ENCODE data around the gene FANCI.

The FANCI gene

DNA sequence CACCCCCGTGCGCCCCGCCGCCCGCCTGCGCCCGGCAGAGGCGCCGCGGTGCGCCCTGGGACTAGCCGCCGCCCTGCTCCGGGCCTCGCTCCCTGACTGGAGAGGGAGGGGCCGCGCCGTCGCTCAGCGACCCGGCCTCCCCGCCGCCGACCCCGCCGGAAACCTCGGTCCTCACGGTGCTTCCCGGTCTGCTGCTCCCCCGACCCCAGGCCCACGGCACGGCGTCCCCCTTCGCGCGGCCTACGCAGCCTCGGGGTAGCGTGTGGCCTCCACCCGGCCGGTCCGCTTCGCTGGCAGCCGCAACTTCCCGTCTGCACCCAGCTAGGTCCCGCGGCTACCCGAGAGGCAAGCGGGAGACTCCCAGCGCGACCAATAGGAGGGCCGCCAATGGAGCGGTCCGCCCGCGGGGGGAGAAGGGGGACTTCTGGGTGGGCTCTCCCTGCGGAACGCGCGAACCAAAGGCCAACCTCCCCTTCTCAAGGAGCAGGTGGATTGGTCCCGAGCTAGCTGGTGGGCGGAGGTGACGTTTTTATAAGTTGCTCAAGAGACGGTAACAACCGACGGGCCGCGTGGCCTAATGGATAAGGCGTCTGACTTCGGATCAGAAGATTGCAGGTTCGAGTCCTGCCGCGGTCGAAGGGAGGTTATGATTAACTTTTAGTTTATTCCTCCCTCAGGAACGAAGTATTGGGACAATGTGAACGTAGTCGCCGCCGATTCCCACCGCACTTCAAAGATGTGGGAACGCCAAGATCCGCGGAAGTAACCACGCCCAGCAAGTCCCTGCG, 90.9 kb downstream of the FANCI start, which contains the start of gene POLG:
Gene POLG (minus strand): TSS at position 315 of the 788 bp plus-strand sequence. CDS start 1,070 bp downstream, outside the sequence.
- peak; percentile 99 for DNase-seq

DNA sequence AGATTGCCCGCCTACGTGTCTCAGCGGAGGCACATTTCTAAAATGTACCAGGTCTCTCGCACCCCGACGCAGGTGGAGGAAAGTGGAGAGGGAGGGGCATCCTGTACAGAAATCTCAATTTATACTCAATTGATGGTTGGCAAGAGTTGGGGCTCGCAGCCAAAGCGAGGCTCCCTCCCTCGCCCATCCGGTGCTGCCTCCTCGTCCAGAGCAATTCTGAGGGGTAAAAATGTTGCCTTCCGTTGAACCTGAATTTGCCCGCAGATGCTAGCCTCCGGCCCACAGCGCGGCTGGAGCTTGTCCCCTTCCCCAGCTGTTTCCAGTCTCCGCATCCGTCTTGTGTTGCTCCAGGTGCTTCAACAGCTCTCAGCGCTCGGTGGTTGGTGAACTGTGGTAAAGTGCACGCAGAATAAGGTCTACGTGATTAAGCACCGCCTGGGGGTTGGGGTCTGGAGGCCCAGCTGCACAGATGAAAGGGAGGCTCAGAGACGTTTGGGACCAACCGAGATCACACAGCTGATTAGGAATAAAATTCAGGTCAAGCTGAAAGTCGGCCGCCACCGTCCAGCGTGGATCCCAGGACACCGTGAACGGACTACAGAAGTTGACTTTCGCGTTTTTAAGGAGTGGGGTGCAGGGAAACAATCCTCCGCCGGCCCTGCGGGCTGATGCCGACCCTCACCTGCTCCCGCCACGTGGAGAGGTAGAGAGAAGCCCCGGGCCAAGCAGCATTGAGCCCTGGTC, 91.7 kb downstream of the FANCI start:
- DNase-seq, result peak; percentile 80

DNA sequence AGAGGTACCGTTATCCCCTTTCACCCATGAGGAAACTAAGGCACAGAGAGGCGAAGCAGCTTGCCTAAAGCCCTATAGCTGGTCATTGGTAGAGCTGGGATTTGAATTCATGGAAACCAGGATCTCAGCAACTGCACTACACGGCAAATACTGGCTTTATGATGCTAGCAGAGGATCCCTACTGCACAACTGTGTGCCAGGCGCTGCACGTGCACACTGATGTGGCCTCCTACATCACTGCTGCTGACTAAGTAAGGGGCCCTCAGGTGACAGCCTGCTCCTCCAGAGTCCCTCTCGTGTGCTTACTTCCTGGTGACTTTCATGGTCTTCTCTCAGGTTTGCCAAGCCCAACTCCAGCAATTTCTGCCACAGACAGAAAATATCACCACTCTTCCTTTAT, 94.3 kb downstream of the FANCI start:
- DNase-seq, result no peak

DNA sequence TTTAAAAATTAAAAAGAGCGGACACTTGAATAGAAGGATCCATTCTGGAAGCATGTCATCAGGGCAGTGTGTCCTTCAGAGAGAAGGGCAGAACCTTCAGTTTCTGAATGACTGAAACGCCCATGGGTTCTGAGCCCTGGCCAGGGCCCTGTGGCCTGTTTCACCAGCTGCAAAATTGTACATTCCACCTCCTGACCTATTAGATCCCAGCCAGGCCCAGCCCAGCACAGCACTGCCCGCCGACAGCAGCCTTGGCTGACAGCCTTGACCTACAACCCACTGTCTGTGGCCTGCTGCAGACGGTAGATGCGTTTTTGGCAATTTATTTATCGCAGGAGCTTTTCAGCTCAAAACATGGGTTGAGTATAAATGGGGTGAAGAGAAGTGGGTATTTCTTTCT, 96.8 kb downstream of the FANCI start:
- no peak for DNase-seq

DNA sequence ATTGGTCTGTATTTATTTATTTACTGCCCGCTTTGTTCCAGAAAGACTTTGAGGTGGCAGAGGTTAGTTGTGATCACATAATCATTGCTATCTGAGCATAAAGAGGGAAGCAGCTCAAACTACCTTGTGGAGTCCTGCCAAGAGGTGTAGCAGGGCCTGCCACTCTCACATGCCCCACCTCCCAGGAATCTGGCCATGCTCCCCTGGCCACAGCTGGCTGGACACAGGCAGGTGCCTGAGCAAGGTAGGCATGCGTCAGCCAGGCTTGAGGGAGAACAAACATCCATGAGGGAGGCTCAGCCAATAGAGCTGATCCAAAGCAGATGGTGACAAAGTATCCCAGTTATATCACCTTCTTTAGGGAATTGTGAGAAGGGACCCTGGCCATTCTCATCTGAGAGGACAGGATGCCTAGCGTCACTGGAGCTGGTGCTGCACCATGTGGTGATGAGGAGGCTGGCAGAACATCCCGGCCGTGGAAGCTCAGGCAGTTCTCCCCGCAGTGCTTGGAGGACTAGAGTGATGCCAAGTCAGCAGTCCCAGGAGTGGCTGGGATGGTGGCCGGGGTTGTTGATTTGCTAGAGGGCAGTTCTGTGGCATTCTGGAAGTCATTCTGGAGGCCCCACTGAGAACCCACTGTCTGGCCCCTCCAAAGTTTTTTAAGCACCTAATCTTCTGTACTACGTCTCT, 97.7 kb downstream of the FANCI start:
- no peak for DNase-seq

GRCh38 chr15:89342840-89343239, 99.1 kb downstream of the FANCI start:
- no peak for DNase-seq

DNA sequence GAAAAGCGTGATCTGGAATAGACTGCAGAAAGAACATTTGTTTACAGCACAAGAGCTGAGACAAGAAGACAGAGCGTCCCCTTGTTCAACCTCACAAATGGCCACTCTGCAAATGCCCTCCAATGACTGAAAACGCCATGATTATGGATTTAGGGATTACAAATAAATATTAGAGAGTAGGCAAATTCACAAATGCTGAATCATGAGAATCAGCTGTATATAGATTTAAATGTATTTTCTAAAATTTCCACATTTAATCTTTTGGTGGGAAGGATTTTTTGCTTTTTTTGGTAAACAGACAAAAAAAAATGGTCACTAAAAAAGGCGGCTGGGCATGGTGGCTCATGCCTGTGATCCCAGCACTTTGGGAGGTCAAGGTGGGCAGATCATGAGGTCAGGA, 101.5 kb downstream of the FANCI start:
- no peak for DNase-seq

DNA sequence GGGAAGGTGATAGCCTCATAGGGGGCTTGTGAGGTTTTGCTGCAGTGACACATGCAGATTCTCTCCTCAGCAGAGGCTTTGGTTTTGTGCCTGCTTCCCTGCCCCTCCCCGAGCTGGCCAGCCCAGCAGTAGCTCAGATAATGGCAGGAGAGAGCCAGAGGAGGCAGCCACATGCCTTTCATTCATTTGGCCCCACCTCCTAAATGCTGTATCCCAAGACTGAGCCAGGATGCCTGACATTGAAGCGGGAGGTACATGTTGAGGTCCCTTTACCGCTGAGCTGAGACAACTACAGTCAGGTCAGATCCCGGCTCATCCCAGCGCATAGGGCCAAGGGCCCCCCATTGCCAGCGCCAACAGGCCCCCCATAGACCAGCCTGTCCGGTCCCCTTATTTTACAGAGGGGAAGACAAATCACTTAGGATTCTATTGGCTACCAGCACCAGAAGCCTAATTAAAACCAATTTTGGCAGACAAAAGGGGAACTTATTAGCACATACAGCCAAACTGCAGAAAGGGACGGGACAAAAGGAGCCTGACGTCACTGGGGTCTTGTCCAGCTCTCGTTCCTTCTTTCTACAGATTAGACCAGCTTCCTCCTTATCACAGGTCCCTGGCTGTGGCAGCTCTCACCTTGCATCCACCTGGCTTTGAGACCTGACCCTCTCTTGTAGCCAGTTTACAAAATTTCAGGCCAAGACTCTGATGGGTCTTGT, 102.9 kb downstream of the FANCI start:
- no peak for DNase-seq

DNA sequence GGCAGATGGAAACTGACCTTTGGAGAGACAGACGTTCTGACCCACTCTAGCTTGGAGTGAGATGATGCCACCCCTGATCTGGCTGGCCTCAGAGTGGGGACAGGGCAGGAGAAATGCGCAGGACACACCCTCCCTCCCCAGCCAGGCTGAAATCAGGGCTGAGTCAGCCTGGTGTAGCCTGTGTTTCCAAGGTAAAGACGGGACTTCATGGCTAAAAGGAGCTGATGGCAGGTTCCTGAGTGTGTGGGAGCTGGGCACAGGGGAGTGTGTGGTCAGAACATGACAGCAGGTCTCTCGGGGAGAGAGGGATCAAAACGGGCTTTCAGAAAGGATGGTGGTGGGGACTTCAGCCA, 105.4 kb downstream of the FANCI start:
- no peak for DNase-seq

DNA sequence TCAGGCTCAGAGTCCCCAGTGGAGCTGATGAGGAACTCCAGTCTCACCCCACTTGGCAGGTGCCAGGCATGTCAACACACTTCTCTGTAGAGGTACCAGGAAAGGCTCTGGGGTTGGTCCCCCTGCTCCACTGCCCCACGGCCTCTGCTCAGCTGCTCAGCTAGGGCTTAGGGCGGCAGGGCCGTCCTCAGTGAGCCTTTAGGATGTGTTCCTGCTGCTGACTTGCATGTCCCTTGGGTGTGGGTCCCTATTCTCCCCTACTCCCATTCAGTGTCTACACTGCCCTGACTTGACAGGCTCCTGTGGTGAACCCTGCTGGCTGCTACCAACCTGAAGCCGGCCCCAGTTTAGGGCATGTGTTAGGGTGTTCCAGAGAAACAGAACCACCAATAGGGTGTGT, 108.7 kb downstream of the FANCI start:
- no peak for DNase-seq

DNA sequence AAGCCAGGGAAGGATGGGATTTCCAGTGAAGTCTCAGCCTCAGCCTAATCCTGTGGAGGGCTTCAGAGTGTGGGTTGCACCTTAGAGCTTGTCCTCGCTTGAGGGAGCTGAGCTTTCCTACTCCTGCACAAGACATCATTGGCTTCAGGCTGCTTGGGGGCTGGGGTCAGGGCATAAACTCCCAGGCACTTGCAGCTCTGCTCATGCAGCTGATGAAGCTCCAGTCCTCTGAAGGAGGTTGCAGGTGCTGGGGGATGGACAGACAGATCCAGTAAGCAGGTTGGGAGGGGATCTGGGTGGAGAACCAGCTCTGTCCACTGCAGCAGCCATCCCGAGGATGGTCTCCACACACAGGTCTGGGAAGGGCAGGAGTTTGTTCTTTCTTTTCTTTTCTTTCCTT, 110.2 kb downstream of the FANCI start:
- no peak for DNase-seq

DNA sequence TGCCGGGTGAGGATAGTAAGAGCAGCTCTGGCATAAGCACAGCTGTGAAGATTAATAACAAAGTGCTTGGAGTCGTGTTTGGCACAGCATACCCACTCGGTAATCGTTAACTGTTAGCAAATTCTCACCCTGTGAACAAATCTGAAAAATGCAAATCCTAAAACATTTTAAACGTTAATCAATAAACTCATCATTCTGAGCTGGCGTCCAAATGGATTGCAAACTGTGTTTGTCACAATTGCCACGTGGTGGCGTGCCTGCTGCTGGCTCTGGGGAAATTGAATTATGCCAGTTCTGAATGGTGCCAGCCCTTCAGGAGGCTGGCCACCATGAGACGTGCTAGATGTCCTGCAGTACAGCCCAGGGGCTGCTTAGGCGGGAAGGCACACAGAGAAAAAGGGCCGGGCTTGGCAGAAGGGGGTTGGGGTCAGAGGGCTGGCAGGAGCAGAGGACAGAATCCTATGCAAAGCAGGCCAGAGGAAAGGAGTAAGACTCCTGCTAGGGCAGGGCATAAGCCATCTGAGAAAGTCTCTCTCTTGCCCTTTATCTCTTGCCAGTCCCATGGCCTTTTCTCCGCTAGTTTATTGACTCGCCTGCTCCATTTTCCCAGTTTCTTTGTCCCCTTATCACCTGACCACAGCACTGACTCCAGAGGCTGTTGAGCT, 113.0 kb downstream of the FANCI start:
- peak; percentile 27 for DNase-seq

GRCh38 chr15:89358435-89358754, 114.6 kb downstream of the FANCI start:
- no peak for DNase-seq

- peak; percentile 84 for DNase-seq
These were observed 115.1 kb downstream of the FANCI start for GRCh38 chr15:89358755-89359439.

- DNase-seq, result no peak
These were observed 115.9 kb downstream of the FANCI start for GRCh38 chr15:89359471-89360293.

DNA sequence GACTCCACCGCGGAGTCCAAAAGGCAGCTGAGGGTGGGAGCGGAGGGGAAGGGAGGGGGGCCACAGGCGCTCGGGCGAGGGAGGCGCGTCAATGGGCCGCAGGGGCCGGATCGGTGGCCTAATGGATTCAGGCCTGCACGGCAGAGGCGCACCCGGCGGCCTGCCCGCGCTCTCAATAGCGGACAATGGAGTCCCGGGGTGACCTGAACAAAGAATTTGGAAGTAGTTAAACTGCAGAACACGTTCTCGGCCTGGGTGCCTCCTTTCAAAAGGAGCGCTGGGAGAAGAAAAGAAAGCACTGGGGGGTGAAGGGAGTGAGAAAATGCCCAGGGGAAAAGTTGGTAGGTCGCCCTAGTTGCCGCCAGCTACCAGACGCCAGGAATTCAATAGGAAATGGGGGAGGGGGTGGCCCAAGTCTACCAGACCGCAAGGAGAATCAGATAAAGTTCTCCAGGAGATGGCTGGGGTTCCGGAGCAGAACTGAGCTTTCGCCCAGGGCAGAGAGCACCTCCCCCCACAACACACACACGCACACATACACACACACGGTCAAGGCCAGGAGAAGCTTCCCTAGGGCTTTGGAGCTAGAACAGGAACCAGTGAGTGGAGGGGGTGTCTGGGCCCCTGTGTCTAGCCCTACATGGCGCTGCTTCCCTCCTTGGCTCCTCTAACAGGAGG, 116.7 kb downstream of the FANCI start:
- no peak for DNase-seq

DNA sequence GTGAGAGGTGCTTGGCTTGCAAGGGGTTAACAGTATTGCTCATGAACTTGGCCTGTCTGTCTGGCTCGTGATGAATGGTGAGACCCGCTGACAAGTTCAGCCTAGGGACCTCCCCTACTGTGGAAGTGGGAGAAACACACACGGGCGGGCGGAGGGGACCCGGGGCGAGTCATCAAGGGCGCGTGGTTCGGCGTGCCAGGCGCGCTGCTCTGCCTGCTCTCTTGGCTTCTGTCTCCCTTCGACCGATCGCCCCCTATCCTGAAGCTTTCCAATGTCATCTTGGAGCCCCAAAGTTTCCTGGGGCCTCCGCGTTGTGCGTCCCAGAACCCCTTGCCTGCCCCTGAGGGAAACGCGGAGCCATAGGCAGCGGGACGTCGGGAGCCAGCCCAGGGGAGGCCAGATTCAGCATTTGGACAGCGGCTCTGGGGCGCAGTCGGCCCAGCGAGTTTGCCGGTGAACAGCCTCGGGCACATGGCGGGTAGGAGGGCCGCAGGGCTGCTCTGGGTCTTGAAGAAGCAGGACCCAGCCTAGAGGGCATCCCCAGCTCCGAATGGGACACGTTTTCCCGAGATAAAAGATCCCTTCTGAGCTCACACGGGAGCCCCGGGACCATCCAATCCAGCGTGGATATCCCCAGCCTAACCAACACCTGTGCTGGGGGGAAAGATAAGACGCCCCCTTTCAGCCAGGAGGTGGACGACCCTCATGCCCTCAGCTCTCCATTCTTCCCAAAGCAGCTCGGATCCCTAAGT, 117.8 kb downstream of the FANCI start:
- peak; percentile 39 for DNase-seq

DNA sequence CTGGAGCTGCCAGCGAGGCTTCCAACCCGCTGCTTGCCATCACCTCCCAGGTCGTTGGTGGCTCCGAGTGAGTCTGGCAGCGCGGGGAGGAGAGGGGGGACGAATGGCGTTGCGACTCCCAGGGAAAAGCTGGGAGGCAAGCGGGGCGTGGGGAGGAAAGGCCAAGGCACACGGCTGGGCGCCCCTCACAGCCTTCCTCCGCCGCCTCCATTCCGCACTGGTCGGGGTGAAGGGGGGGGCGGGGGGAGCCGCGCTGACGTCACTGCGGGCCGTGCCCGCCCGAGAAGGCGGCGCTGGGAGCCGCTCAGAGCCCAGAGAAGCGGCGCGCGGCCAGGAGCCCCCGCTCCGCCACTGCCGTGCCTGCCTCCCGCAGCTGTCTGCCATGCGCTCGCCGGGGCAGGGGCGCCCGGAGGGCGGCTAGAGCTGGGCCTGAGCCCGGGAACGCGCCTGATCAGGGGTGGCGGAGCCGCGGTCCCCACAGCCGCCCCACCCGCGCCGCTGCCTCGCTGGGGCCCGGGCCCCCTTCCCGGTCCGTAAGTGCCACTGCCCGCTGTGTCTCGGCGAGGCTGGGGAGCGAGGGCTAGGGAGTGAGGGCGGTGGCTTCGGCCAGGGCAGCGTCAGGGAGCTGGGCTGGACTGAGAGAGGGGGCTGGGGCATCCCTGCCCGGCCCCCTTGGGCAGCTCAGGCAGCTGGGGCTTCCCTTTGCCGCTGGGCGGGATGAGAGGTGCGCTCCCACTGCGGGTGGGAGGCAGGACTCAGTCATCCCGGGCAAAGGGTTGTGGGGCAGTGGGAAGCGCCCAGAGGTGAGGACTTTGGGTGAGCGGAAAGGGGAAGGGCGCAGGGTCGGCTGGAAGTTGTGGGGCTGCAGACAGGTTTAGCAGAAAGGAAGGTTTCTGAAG, 118.7 kb downstream of the FANCI start:
- peak; percentile 72 for DNase-seq

DNA sequence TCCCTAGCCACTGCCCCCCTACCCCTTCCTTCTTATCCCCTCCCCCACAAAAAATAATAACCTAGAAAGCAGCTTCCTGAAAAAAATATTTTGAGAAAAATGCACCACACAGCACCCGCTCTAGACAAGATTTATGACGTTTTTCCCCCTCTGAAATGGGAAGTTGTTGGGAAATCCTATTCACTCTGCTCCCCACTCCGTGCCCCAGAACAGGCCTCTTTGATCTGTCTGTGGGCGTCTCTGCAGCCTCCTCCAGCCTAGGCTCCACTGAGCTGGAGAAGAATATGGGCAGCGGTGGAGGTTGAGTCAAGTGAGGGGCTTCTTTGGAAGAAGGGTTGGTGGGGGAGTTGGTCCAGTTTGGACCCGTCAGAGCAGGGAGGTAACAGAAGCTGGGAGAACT, 119.4 kb downstream of the FANCI start:
- no peak for DNase-seq
